Caco-2 (cell line): ENCODE data around the gene TNFRSF4. TPM values are rescaled to one million over a fixed set of nuclear protein-coding genes. Genes with fewer than 3 reads are reported as not detected.
A peak's percentile ranks its signal among the peaks of the same experiment; 100 is the strongest.

Experiments used
- BruUV-seq: library from RNA; stranded (reverse); fragments of 400-500 nt; replicated peaks from 2 replicates; lab custom pipeline; 2021; lab: Mats Ljungman, UMichigan
- CTCF ChIA-PET: fragments of 300-600 bp; sonication (Branson Sonifier 250); formaldehyde crosslinking; loops from one replicate; lab custom pipeline; 2022; ENCODE audit warnings: antibody characterized with exemption; lab: Charles Lee
- POLR2A ChIA-PET: fragments of 300-600 bp; sonication (Branson Sonifier 250); formaldehyde crosslinking; loops from one replicate; lab custom pipeline; 2022; ENCODE audit warnings: antibody characterized with exemption; lab: Charles Lee
- DNase-seq, 2 experiments: peaks; one replicate each; pipeline versions ENCODE4 v3.0.0 to v3.0.0-alpha.2; 2020 to 2022
- H3K27me3 ChIP-seq: replicated peaks from 2 replicates; pipeline ENCODE4 v1.6.0; 2011; ENCODE audit warnings: low read length; ENCODE audit not compliant: control insufficient read depth, insufficient read depth
- H3K36me3 ChIP-seq: 2 replicates; pipeline ENCODE4 v1.5.1; 2011; ENCODE audit warnings: low read length; ENCODE audit not compliant: control insufficient read depth, insufficient read depth
- H3K4me1 ChIP-seq: fragments of 250-450 bp; sonication (Bioruptor Pico); 2 replicates; pipeline ENCODE4 v1.5.1; 2020; ENCODE audit warnings: mild to moderate bottlenecking
- H3K4me3 ChIP-seq: 2 replicates; pipeline ENCODE4 v1.5.1; 2011; ENCODE audit warnings: low read depth, mild to moderate bottlenecking, control low read depth, low read length
- H3K9me3 ChIP-seq: fragments of 250-450 bp; sonication (Bioruptor Pico); 2 replicates; pipeline ENCODE4 v1.5.1; 2020; ENCODE audit warnings: mild to moderate bottlenecking, moderate library complexity
- H3K27ac Mint-ChIP-seq: one replicate; pipeline ENCODE4 v1.8.0; 2022; ENCODE audit warnings: mixed read lengths; ENCODE audit not compliant: unreplicated experiment
- H3K27me3 Mint-ChIP-seq: one replicate; pipeline ENCODE4 v1.8.0; 2022; ENCODE audit warnings: mixed read lengths; ENCODE audit not compliant: insufficient read depth, unreplicated experiment
- H3K36me3 Mint-ChIP-seq: one replicate; pipeline ENCODE4 v1.8.0; 2022; ENCODE audit warnings: mild to moderate bottlenecking, mixed read lengths; ENCODE audit not compliant: insufficient read depth, unreplicated experiment
- H3K4me1 Mint-ChIP-seq: one replicate; pipeline ENCODE4 v1.8.0; 2022; ENCODE audit warnings: low read depth, mixed read lengths; ENCODE audit not compliant: unreplicated experiment
- H3K4me3 Mint-ChIP-seq: one replicate; pipeline ENCODE4 v1.8.0; 2022; ENCODE audit warnings: mild to moderate bottlenecking, moderate library complexity, mixed read lengths; ENCODE audit not compliant: unreplicated experiment
- H3K9me3 Mint-ChIP-seq: one replicate; pipeline ENCODE4 v1.8.0; 2022; ENCODE audit warnings: mixed read lengths; ENCODE audit not compliant: unreplicated experiment
- CTCF ChIP-seq, 2 experiments: fragments of 200-600 bp in 1 of 2; IDR thresholded peaks; 1 replicate in 1 of 2; 2 replicates in 1 of 2; pipeline versions ENCODE4 v1.5.1 to v1.8.0; 2011 to 2022; ENCODE audit warnings: antibody characterized with exemption in 1 of 2, control low read depth in 1 of 2, inconsistent platforms in 1 of 2, low read depth in 1 of 2, low read length in 1 of 2, mild to moderate bottlenecking in 1 of 2, moderate library complexity in 1 of 2; ENCODE audit not compliant: insufficient read depth in 1 of 2, severe bottlenecking in 1 of 2, unreplicated experiment in 1 of 2
- intact Hi-C: fragments of 100-400 bp; cut with micrococcal nuclease; formaldehyde crosslinking; loops from one replicate; pipeline ENCODE4 v1.10.0; 2022; ENCODE audit not compliant: unreplicated experiment
- total RNA-seq: library from RNA; stranded (reverse); gene quantifications from 2 replicates; pipeline ENCODE4 v1.2.3, GENCODE V29; 2022

The TNFRSF4 gene
- total RNA-seq, 1 experiment from 2014 or later: not detected

- H3K4me1 Mint-ChIP-seq: peaks cover 7% of the 10 kb centered on the region
- no peaks in the 10 kb centered on the region for H3K36me3 ChIP-seq
- peaks cover 6% of the 10 kb centered on the region for H3K4me1 ChIP-seq
- H3K9me3 ChIP-seq: no peaks in the 10 kb centered on the region
- no peak overlapping the region for H3K4me3 Mint-ChIP-seq
- no peak overlapping the region for H3K27ac Mint-ChIP-seq
- H3K4me3 ChIP-seq: no peak overlapping the region
- no peaks in the 10 kb centered on the region for H3K9me3 Mint-ChIP-seq
- BruUV-seq: no TSS peak
- intact Hi-C loops: no loop called here
- ChIA-PET POLR2A (no interaction called here), CTCF (no interaction called here)
- no peaks in the 10 kb centered on the region for H3K27me3 Mint-ChIP-seq
- no peak for TF ChIP-seq CTCF (IDR thresholded peaks at IDR 0.05; ENCODE audit: insufficient read depth in 1 of 2, low read depth in 1 of 2, low read length in 1 of 2, severe bottlenecking in 1 of 2, unreplicated experiment in 1 of 2)
- peaks cover 8% of the 10 kb centered on the region for H3K36me3 Mint-ChIP-seq
- peak in 1 of 2 experiments; percentile 17 for DNase-seq
- H3K27me3 ChIP-seq: no peaks in the 10 kb centered on the region
Measured at GRCh38 chr1:1175221-1176062, 38.5 kb downstream of the TNFRSF4 start.

GRCh38 chr1:1173793-1174415 is 40.0 kb downstream of the TNFRSF4 start, which contains the start of gene TTLL10:
Gene TTLL10 (plus strand): TSS chr1:1173880. CDS start chr1:1179216, 5,336 bp downstream.
- H3K9me3 ChIP-seq: no peaks in the 10 kb centered on the region
- peak in 1 of 2 experiments; percentile 17 for DNase-seq
- no peak within 1 kb of the TSS for H3K27ac Mint-ChIP-seq
- peaks cover 6% of the 10 kb centered on the region for H3K4me1 ChIP-seq
- peaks cover 7% of the 10 kb centered on the region for H3K4me1 Mint-ChIP-seq
- peaks cover 20% of the 10 kb centered on the region for H3K36me3 Mint-ChIP-seq
- intact Hi-C loops: no loop called here
- no peak within 1 kb of the TSS for H3K4me3 Mint-ChIP-seq
- no TSS peak for BruUV-seq
- no peaks in the 10 kb centered on the region for H3K27me3 ChIP-seq
- no peaks in the 10 kb centered on the region for H3K9me3 Mint-ChIP-seq
- no peaks in the 10 kb centered on the region for H3K27me3 Mint-ChIP-seq
- CTCF ChIA-PET: no interaction called here
- no peaks in the 10 kb centered on the region for H3K36me3 ChIP-seq
- no peak within 1 kb of the TSS for H3K4me3 ChIP-seq
- POLR2A ChIA-PET: interaction anchor here (0.5 kb wide), 1 partner anchor 269 kb away, joined by 4 read pairs; no protein-coding TSS in a partner anchor
- TF ChIP-seq CTCF (IDR thresholded peaks at IDR 0.05; ENCODE audit: insufficient read depth in 1 of 2, low read depth in 1 of 2, low read length in 1 of 2, severe bottlenecking in 1 of 2, unreplicated experiment in 1 of 2): no peak

- CTCF ChIA-PET: no interaction called here
- Mint-ChIP-seq H3K9me3 (no peaks in the 10 kb centered on the region), H3K27me3 (no peaks in the 10 kb centered on the region), H3K4me3 (no peak overlapping the region), H3K4me1 (peaks cover 7% of the 10 kb centered on the region), H3K27ac (no peak overlapping the region), H3K36me3 (peaks cover 26% of the 10 kb centered on the region)
- DNase-seq: peak in 1 of 2 experiments; percentile 23
- BruUV-seq: no TSS peak
- Histone ChIP-seq H3K9me3 (no peaks in the 10 kb centered on the region), H3K4me1 (peaks cover 6% of the 10 kb centered on the region), H3K27me3 (no peaks in the 10 kb centered on the region), H3K4me3 (no peak overlapping the region), H3K36me3 (no peaks in the 10 kb centered on the region; the same call in 1 of the 2 replicates)
- no peak for TF ChIP-seq CTCF (IDR thresholded peaks at IDR 0.05; ENCODE audit: insufficient read depth in 1 of 2, low read depth in 1 of 2, low read length in 1 of 2, severe bottlenecking in 1 of 2, unreplicated experiment in 1 of 2)
- POLR2A ChIA-PET: no interaction called here
- intact Hi-C loops: no loop called here
Measured at GRCh38 chr1:1173061-1173792, 40.7 kb downstream of the TNFRSF4 start.
